Thoracic aorta (tissue), 2 donors: Measurements from ENCODE around the gene SLC35D2. TPM values are rescaled to one million over a fixed set of nuclear protein-coding genes. Genes with fewer than 3 reads are reported as not detected.

Source experiments
- ATAC-seq: fragments of 150-250 bp; one replicate; pipeline ENCODE4 v1.8.0; 2017; ENCODE audit warnings: low read depth; ENCODE audit not compliant: insufficient number of reproducible peaks, low FRiP score
- DNase-seq: peaks from one replicate; pipeline ENCODE4 v3.0.0-alpha.2; 2020; ENCODE audit warnings: low spot score
- H3K27ac ChIP-seq, 2 donors: fragments of 200-600 bp; sonication (generic); 1 replicate in 1 of 2; 2 replicates in 1 of 2; pipeline ENCODE4 v1.5.1; 2016; ENCODE audit warnings: mild to moderate bottlenecking in 2 of 2, moderate library complexity in 2 of 2
- H3K27me3 ChIP-seq: fragments of 200-600 bp; sonication (generic); replicated peaks from 2 replicates; pipeline ENCODE4 v1.6.0; 2016; ENCODE audit warnings: mild to moderate bottlenecking; ENCODE audit not compliant: insufficient read depth
- H3K36me3 ChIP-seq: fragments of 200-600 bp; sonication (generic); one replicate; pipeline ENCODE4 v1.5.1; 2016
- H3K4me1 ChIP-seq, 2 donors: fragments of 200-600 bp; sonication (generic); 1 replicate in 1 of 2; 2 replicates in 1 of 2; pipeline versions ENCODE4 v1.5.1 to v1.6.0; 2016; ENCODE audit warnings: low read depth in 2 of 2, mild to moderate bottlenecking in 1 of 2; ENCODE audit not compliant: control insufficient read depth in 1 of 2
- H3K4me3 ChIP-seq: fragments of 200-600 bp; sonication (generic); 2 replicates; pipeline ENCODE4 v1.5.1; 2016; ENCODE audit warnings: mild to moderate bottlenecking
- H3K9me3 ChIP-seq: fragments of 200-600 bp; sonication (generic); 2 replicates; pipeline ENCODE4 v1.5.1; 2016
- total RNA-seq, 2 donors: library from RNA; depleted of rRNA; stranded (reverse); fragments of >200 nt; gene quantifications; one replicate each; pipeline versions ENCODE4 v1.1.0 to v1.2.3, GENCODE V29; 2016
- TF ChIP-seq, protein P1 (sequence below): fragments of 200-600 bp; sonication (generic); IDR thresholded peaks from one replicate; pipeline ENCODE4 v1.5.1; 2019; ENCODE audit warnings: antibody characterized with exemption

SLC35D2 gene
- total RNA-seq, 2 donors from 2014 or later, result 15.0 to 44.0 TPM

DNA sequence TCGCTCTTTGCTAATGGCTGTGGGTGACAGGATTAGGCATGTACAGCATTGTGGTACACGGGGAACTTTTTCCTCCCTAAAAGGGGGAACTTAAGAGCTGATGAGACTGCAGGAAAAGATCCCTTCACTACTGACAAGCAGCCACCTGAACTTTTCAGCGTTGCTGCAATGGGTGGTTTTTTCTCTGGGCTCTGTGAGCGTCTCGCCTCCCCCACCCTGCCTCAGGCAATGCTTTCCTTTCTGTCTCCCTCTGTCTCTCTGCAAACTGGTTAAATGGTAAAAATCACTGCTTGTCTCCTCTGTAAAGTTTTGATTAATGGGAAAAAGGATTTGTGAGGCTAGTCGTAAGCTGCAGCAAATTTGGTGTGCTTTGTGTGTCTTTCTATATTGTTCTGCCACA, 101.9 kb downstream of the SLC35D2 start:
- H3K4me3 ChIP-seq, result no peak overlapping the region
- H3K9me3 ChIP-seq, result no peaks in the 10 kb centered on the region
- H3K36me3 ChIP-seq, result no peaks in the 10 kb centered on the region
- no peak for ATAC-seq
- TF ChIP-seq, protein P1, sequence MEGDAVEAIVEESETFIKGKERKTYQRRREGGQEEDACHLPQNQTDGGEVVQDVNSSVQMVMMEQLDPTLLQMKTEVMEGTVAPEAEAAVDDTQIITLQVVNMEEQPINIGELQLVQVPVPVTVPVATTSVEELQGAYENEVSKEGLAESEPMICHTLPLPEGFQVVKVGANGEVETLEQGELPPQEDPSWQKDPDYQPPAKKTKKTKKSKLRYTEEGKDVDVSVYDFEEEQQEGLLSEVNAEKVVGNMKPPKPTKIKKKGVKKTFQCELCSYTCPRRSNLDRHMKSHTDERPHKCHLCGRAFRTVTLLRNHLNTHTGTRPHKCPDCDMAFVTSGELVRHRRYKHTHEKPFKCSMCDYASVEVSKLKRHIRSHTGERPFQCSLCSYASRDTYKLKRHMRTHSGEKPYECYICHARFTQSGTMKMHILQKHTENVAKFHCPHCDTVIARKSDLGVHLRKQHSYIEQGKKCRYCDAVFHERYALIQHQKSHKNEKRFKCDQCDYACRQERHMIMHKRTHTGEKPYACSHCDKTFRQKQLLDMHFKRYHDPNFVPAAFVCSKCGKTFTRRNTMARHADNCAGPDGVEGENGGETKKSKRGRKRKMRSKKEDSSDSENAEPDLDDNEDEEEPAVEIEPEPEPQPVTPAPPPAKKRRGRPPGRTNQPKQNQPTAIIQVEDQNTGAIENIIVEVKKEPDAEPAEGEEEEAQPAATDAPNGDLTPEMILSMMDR, result no peak
- H3K4me1 ChIP-seq, result no peaks in the 10 kb centered on the region
- no peak overlapping the region for H3K27ac ChIP-seq
- no peak for DNase-seq
- no peaks in the 10 kb centered on the region for H3K27me3 ChIP-seq

DNA sequence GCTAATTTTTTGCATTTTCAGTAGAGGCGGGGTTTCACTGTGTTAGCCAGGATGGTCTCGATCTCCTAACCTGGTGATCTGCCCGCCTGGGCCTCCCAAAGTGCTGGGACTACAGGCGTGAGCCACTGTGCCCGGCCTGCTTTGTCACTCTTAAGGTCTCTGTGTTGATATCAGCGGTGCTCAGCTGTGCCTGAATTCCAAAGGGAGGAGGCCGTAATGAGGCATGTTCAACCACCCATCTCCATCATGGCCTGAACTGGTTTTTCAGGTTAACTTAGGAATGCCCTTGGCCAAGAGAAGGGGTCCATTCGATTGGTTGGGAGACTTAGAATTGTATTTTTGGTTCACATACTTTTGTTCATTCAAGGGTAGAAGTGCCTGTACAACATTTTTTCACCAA, 103.6 kb downstream of the SLC35D2 start:
- no peak for ATAC-seq
- TF ChIP-seq, protein P1, result no peak

DNA sequence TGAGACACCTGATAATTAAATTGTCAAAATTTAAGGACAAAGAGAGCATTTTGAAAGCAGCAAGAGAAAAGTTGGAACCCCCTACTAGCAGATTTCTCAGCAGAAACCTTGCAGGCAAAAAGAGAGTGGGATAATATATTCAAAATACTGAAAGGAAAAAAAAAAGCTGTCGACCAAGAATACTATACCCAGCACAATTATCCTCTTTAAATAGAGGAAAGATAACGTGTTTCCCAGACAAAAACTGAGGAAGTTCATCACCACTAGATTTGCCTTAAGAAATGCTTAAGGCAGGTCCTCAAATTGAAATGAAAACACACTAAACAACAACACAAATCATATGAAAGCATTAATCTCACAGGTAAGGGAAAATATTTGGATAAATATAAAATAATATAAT, 108.6 kb downstream of the SLC35D2 start:
- Histone ChIP-seq H3K9me3 (peaks cover 18% of the 10 kb centered on the region), H3K27ac (no peak overlapping the region), H3K36me3 (no peaks in the 10 kb centered on the region), H3K27me3 (no peaks in the 10 kb centered on the region), H3K4me3 (no peak overlapping the region), H3K4me1 (no peaks in the 10 kb centered on the region)
- DNase-seq, result no peak
- TF ChIP-seq, protein P1, result no peak
- no peak for ATAC-seq

More for the DNA sequence above, 103.6 kb downstream of the SLC35D2 start:
- no peak for DNase-seq
- H3K4me3 ChIP-seq, result no peak overlapping the region
- H3K27ac ChIP-seq, result no peak overlapping the region
- peaks cover 6% of the 10 kb centered on the region for H3K9me3 ChIP-seq
- no peaks in the 10 kb centered on the region for H3K27me3 ChIP-seq
- H3K4me1 ChIP-seq, result no peaks in the 10 kb centered on the region
- no peaks in the 10 kb centered on the region for H3K36me3 ChIP-seq

Other genes starting within 250 kb of the SLC35D2 start
- gene HSD17B3, start 81.5 kb downstream of the SLC35D2 start, total RNA-seq, result 1 to 10 TPM; 1.4 to 4.9 TPM
- gene ZNF367, start 34.7 kb upstream of the SLC35D2 start, total RNA-seq, result 1 to 10 TPM; 1.3 to 2.6 TPM
- gene HABP4, start 66.5 kb upstream of the SLC35D2 start, total RNA-seq, result 10 to 100 TPM; 50.0 to 74.2 TPM
- gene CDC14B, start 236.1 kb upstream of the SLC35D2 start, total RNA-seq, result 10 to 100 TPM; 25.7 to 39.5 TPM